DND-41 (cell line): Measurements from ENCODE around the gene ZNF444.

Experiments
- EZH2 ChIP-seq: IDR thresholded peaks from 3 replicates; pipeline ENCODE4 v1.6.1; 2012; ENCODE audit warnings: borderline replicate concordance, low read depth, mild to moderate bottlenecking, moderate library complexity, low read length, inconsistent platforms; ENCODE audit not compliant: severe bottlenecking
- TF ChIP-seq, protein P1 (sequence below): IDR thresholded peaks from 2 replicates; pipeline ENCODE4 v1.5.1; 2012; ENCODE audit warnings: borderline replicate concordance, low read length, moderate library complexity, mild to moderate bottlenecking; ENCODE audit not compliant: poor library complexity, severe bottlenecking; ENCODE audit errors: extremely low read depth

DNA sequence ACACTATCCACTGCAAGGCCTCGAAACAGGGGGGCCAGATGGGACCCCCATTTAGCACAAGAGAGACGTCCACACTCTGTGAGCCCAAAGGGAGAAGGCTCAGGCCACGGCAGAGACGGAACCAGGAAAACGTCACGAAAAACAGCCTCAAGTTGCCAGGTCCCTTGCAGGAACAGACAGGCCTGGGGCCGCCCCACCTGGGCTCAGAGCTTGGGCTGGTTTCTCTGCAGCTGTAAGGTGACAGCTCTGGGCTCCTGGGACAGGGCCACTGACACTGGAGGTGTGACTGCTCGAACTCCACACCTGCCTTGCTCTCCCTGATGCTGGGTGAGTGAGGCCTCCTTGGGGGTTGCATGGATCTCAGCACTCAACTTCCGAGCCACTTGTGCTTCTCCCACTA lies 23.2 kb upstream of the ZNF444 start:
- TF ChIP-seq, protein P1, sequence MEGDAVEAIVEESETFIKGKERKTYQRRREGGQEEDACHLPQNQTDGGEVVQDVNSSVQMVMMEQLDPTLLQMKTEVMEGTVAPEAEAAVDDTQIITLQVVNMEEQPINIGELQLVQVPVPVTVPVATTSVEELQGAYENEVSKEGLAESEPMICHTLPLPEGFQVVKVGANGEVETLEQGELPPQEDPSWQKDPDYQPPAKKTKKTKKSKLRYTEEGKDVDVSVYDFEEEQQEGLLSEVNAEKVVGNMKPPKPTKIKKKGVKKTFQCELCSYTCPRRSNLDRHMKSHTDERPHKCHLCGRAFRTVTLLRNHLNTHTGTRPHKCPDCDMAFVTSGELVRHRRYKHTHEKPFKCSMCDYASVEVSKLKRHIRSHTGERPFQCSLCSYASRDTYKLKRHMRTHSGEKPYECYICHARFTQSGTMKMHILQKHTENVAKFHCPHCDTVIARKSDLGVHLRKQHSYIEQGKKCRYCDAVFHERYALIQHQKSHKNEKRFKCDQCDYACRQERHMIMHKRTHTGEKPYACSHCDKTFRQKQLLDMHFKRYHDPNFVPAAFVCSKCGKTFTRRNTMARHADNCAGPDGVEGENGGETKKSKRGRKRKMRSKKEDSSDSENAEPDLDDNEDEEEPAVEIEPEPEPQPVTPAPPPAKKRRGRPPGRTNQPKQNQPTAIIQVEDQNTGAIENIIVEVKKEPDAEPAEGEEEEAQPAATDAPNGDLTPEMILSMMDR = no peak
- no peak for TF ChIP-seq EZH2
